H1 (cell line): ENCODE results near the gene CYB561D2. TPM values are rescaled to one million over a fixed set of nuclear protein-coding genes. Genes with fewer than 3 reads are reported as not detected.

ENCODE experiments used
- CTCF ChIA-PET: fragments of 300-600 bp; sonication (Branson Sonifier 250); formaldehyde crosslinking; loops from one replicate; lab custom pipeline; 2021; ENCODE audit not compliant: partially characterized antibody; lab: Charles Lee
- POLR2A ChIA-PET: fragments of 300-600 bp; sonication (Branson Sonifier 250); formaldehyde crosslinking; loops from one replicate; lab custom pipeline; 2021; ENCODE audit warnings: inconsistent platforms; ENCODE audit not compliant: partially characterized antibody; lab: Charles Lee
- DNase-seq, 2 experiments: peaks; one replicate each; pipeline versions ENCODE4 v3.0.0 to v3.0.0-alpha.2; 2010 to 2022; ENCODE audit warnings: low spot score in 2 of 2, low read depth in 1 of 2, mixed read lengths in 1 of 2
- FAIRE-seq: peaks from 2 replicates; lab custom pipeline; 2011; peaks lifted over from hg19 to GRCh38; lab: Jason Lieb, UNC
- H2AFZ ChIP-seq: 2 replicates; pipeline ENCODE4 v1.8.1; 2012; ENCODE audit warnings: low read length, inconsistent platforms
- H2AK5ac ChIP-seq: 2 replicates; pipeline ENCODE4 v1.6.1; 2013; ENCODE audit warnings: low read depth, low read length
- H2BK120ac ChIP-seq: replicated peaks from 2 replicates; pipeline ENCODE3; 2013; ENCODE audit warnings: low read depth, low read length, inconsistent platforms
- H2BK12ac ChIP-seq: 2 replicates; pipeline ENCODE4 v1.6.1; 2013; ENCODE audit warnings: low read depth, low read length
- H2BK15ac ChIP-seq: 2 replicates; pipeline ENCODE4 v1.6.1; 2013; ENCODE audit warnings: low read length
- H2BK20ac ChIP-seq: 2 replicates; pipeline ENCODE4 v1.6.1; 2013; ENCODE audit warnings: low read length
- H2BK5ac ChIP-seq: 2 replicates; pipeline ENCODE4 v1.6.1; 2013; ENCODE audit warnings: low read depth, low read length
- H3K14ac ChIP-seq: 2 replicates; pipeline ENCODE4 v1.6.1; 2013; ENCODE audit warnings: inconsistent platforms; ENCODE audit not compliant: insufficient read length
- H3K18ac ChIP-seq: 2 replicates; pipeline ENCODE4 v1.6.1; 2013; ENCODE audit warnings: low read length; ENCODE audit errors: extremely low read depth
- H3K23ac ChIP-seq: 2 replicates; pipeline ENCODE4 v1.6.1; 2013; ENCODE audit warnings: inconsistent platforms; ENCODE audit not compliant: insufficient read length
- H3K23me2 ChIP-seq: 2 replicates; pipeline ENCODE4 v1.6.1; 2013; ENCODE audit warnings: low read depth, low read length
- H3K27ac ChIP-seq: 2 replicates; pipeline ENCODE4 v1.6.1; 2011; ENCODE audit warnings: low read depth, low read length, inconsistent platforms
- H3K27me3 ChIP-seq, 4 experiments: replicated peaks in 1 of 4; 1 replicate in 1 of 4; 2 replicates in 3 of 4; pipeline versions ENCODE4 v1.6.1 to v1.8.1; 2011 to 2013; ENCODE audit warnings: low read length in 3 of 4, mild to moderate bottlenecking in 3 of 4, inconsistent platforms in 2 of 4, mixed read lengths in 2 of 4, moderate library complexity in 1 of 4; ENCODE audit not compliant: control insufficient read depth in 3 of 4, insufficient read depth in 3 of 4; ENCODE audit errors: extremely low read depth in 1 of 4
- H3K36me3 ChIP-seq, 4 experiments: 2 replicates each; pipeline versions ENCODE4 v1.6.1 to v1.8.1; 2011 to 2013; ENCODE audit warnings: mild to moderate bottlenecking in 4 of 4, low read length in 3 of 4, moderate library complexity in 2 of 4, control low read depth in 1 of 4, inconsistent platforms in 1 of 4; ENCODE audit not compliant: insufficient read depth in 4 of 4, control insufficient read depth in 2 of 4
- H3K4ac ChIP-seq: replicated peaks from 2 replicates; pipeline ENCODE3; 2013; ENCODE audit warnings: low read length, low read depth, mixed read lengths, inconsistent platforms; ENCODE audit not compliant: insufficient read length
- H3K4me1 ChIP-seq, 4 experiments: replicated peaks in 1 of 4; 1 replicate in 1 of 4; 2 replicates in 3 of 4; pipeline versions ENCODE4 v1.6.1 to v1.8.1; 2011 to 2013; ENCODE audit warnings: low read length in 3 of 4, inconsistent platforms in 2 of 4, mixed read lengths in 1 of 4; ENCODE audit not compliant: insufficient read depth in 4 of 4, control insufficient read depth in 3 of 4
- H3K4me2 ChIP-seq, 2 experiments: 2 replicates each; pipeline versions ENCODE4 v1.6.1 to v1.8.1; 2011 to 2013; ENCODE audit warnings: low read depth in 2 of 2, low read length in 2 of 2, control low read depth in 1 of 2, inconsistent platforms in 1 of 2, mild to moderate bottlenecking in 1 of 2; ENCODE audit not compliant: insufficient read depth in 1 of 2
- H3K4me3 ChIP-seq, 4 experiments: fragments of 200-600, 300-600 bp in 1 of 4; sonication (generic), shearing (Covaris generic), sonication (Bioruptor Twin) in 1 of 4; 2 replicates each; pipeline versions ENCODE4 v1.5.1 to v1.8.1; 2011 to 2016; ENCODE audit warnings: low read length in 4 of 4, low read depth in 3 of 4, control low read depth in 2 of 4, inconsistent platforms in 2 of 4, mild to moderate bottlenecking in 2 of 4, mixed read lengths in 1 of 4, moderate library complexity in 1 of 4; ENCODE audit not compliant: insufficient read depth in 2 of 4; ENCODE audit errors: extremely low read depth in 1 of 4
- H3K56ac ChIP-seq: replicated peaks from 2 replicates; pipeline ENCODE3; 2013; ENCODE audit warnings: low read depth, mild to moderate bottlenecking, mixed read lengths, low read length, inconsistent platforms; ENCODE audit not compliant: insufficient read length
- H3K79me1 ChIP-seq: 2 replicates; pipeline ENCODE4 v1.6.1; 2013; ENCODE audit warnings: low read depth, low read length, control low read depth
- H3K79me2 ChIP-seq, 2 experiments: 2 replicates each; pipeline versions ENCODE4 v1.6.1 to v1.8.1; 2012 to 2013; ENCODE audit warnings: low read length in 2 of 2, mild to moderate bottlenecking in 2 of 2, inconsistent platforms in 1 of 2; ENCODE audit not compliant: insufficient read depth in 2 of 2, control insufficient read depth in 1 of 2
- H3K9ac ChIP-seq, 4 experiments: replicated peaks in 1 of 4; 1 replicate in 1 of 4; 2 replicates in 3 of 4; pipeline versions ENCODE4 v1.6.1 to v1.8.1; 2011 to 2013; ENCODE audit warnings: low read depth in 3 of 4, low read length in 3 of 4, control low read depth in 2 of 4, mild to moderate bottlenecking in 2 of 4, moderate library complexity in 2 of 4, inconsistent platforms in 1 of 4; ENCODE audit errors: extremely low read depth in 1 of 4
- H3K9me3 ChIP-seq, 2 experiments: 2 replicates each; pipeline versions ENCODE4 v1.6.1 to v1.8.1; 2012 to 2013; ENCODE audit warnings: mild to moderate bottlenecking in 2 of 2, moderate library complexity in 2 of 2, control low read depth in 1 of 2, inconsistent platforms in 1 of 2, low read depth in 1 of 2, low read length in 1 of 2, mixed read lengths in 1 of 2; ENCODE audit not compliant: insufficient read depth in 2 of 2
- H4K20me1 ChIP-seq, 2 experiments: replicated peaks in 1 of 2; 2 replicates each; pipeline versions ENCODE3 to v1.8.1; 2011 to 2013; ENCODE audit warnings: inconsistent platforms in 2 of 2, low read length in 2 of 2, mild to moderate bottlenecking in 1 of 2; ENCODE audit not compliant: insufficient read depth in 2 of 2, control insufficient read depth in 1 of 2
- H4K5ac ChIP-seq: 2 replicates; pipeline ENCODE4 v1.6.1; 2013; ENCODE audit warnings: low read length, low read depth, mixed read lengths, inconsistent platforms; ENCODE audit not compliant: insufficient read length
- H4K8ac ChIP-seq: 2 replicates; pipeline ENCODE4 v1.8.0; 2013; ENCODE audit warnings: mild to moderate bottlenecking, moderate library complexity, low read length, inconsistent platforms; ENCODE audit not compliant: insufficient read depth; ENCODE audit errors: extremely low read depth
- H4K91ac ChIP-seq: replicated peaks from 2 replicates; pipeline ENCODE3; 2013; ENCODE audit warnings: low read length, mixed read lengths, inconsistent platforms; ENCODE audit not compliant: insufficient read length
- E2F6 ChIP-seq: IDR thresholded peaks from 2 replicates; pipeline ENCODE4 v1.6.1; 2012; ENCODE audit warnings: inconsistent platforms
- EGR1 ChIP-seq: IDR thresholded peaks from 2 replicates; pipeline ENCODE4 v1.6.1; 2011; ENCODE audit warnings: low read depth, low read length, borderline replicate concordance
- FOSL1 ChIP-seq: IDR thresholded peaks from 2 replicates; pipeline ENCODE4 v1.6.1; 2011; ENCODE audit warnings: mild to moderate bottlenecking, low read depth, low read length, moderate library complexity; ENCODE audit not compliant: insufficient read depth
- JUN ChIP-seq: IDR thresholded peaks from 2 replicates; pipeline ENCODE4 v1.6.1; 2011; ENCODE audit warnings: low read depth, mild to moderate bottlenecking, improper control_type of control experiment, low read length
- MAFK ChIP-seq: IDR thresholded peaks from 2 replicates; pipeline ENCODE4 v1.6.1; 2012; ENCODE audit warnings: low read depth, mild to moderate bottlenecking, improper control_type of control experiment, low read length
- NANOG ChIP-seq: IDR thresholded peaks from 2 replicates; pipeline ENCODE4 v1.6.1; 2011; ENCODE audit warnings: low read length, low read depth, mild to moderate bottlenecking, inconsistent platforms; ENCODE audit not compliant: insufficient read depth, poor library complexity, severe bottlenecking
- POLR2A ChIP-seq, 2 experiments: IDR thresholded peaks; 1 replicate in 1 of 2; 2 replicates in 1 of 2; pipeline ENCODE4 v1.6.1; 2011; ENCODE audit warnings: low read depth in 2 of 2, low read length in 2 of 2, mild to moderate bottlenecking in 2 of 2; ENCODE audit errors: control extremely low read depth in 1 of 2
- RNF2 ChIP-seq: fragments of 200-900, 300-1000 bp; sonication (generic); IDR thresholded peaks from 2 replicates; pipeline ENCODE4 v1.7.1; 2016; ENCODE audit warnings: borderline replicate concordance, low read depth, mild to moderate bottlenecking, antibody characterized with exemption, low read length; ENCODE audit not compliant: poor library complexity, severe bottlenecking; ENCODE audit errors: missing control alignments
- SIRT6 ChIP-seq: IDR thresholded peaks from one replicate; pipeline ENCODE4 v1.7.1; 2012; ENCODE audit warnings: low read length, inconsistent platforms
- SIX5 ChIP-seq: IDR thresholded peaks from 2 replicates; pipeline ENCODE4 v1.6.1; 2011; ENCODE audit warnings: mild to moderate bottlenecking, low read depth, low read length
- SRF ChIP-seq: IDR thresholded peaks from 2 replicates; pipeline ENCODE4 v1.6.1; 2011; ENCODE audit warnings: mild to moderate bottlenecking, low read depth, low read length, moderate library complexity
- TEAD4 ChIP-seq: IDR thresholded peaks from 2 replicates; pipeline ENCODE4 v1.6.1; 2012; ENCODE audit warnings: low read depth, low read length, inconsistent platforms, mixed read lengths
- WGBS, 2 experiments: shearing (Covaris generic) in 1 of 2; methylation state at CpG; one replicate each; pipeline versions ENCODE4 v1.1.6 to v1.1.7; 2013 to 2015; ENCODE audit warnings: low lambda C conversion rate in 2 of 2, mixed read lengths in 2 of 2, inconsistent platforms in 1 of 2, low coverage in 1 of 2, missing lambda C conversion rate in 1 of 2; ENCODE audit not compliant: insufficient replicate concordance in 2 of 2, insufficient coverage in 1 of 2, insufficient read length in 1 of 2; ENCODE audit errors: extremely low coverage in 1 of 2, missing lambda C conversion rate in 1 of 2; 5-methylcytosine and 5-hydroxymethylcytosine counted together
- polyA plus RNA-seq, 7 experiments: library from polyadenylated mRNA; depleted of rRNA in 3 of 7; stranded (reverse) in 5 of 7; unstranded in 2 of 7; fragments of >200 nt in 5 of 7; fragments of 200-250 nt in 2 of 7; gene quantifications; 1 replicate in 5 of 7; 2 replicates in 1 of 7; 4 replicates in 1 of 7; pipeline versions ENCODE4 v1.2.1 to v1.2.3, GENCODE V29; 2011 to 2013; ENCODE audit warnings: missing spikeins in 2 of 7, mixed read lengths in 2 of 7
- total RNA-seq: library from RNA; stranded (reverse); fragmentation: NEBNext Ultra II Directional; extraction: Animal tissue kit (Norgen Biotek cat#: 25700); gene quantifications from 2 replicates; pipeline ENCODE4 v1.2.1, GENCODE V29; 2021

CYB561D2 gene
- total and polyA plus RNA-seq, 2 of the 8 experiments (the other 6 are each of a cell fraction or from before 2014, with no cell fraction given) = 9.8 to 34.0 TPM

GRCh38 chr3:50389414-50389767, 38.7 kb downstream of the CYB561D2 start:
- TF ChIP-seq NANOG (no peak), E2F6 (no peak), JUN (no peak), RNF2 (no peak), SIX5 (no peak), SRF (no peak), FOSL1 (no peak), EGR1 (no peak), TEAD4 (no peak), POLR2A (IDR thresholded peaks at IDR 0.05; ENCODE audit: control extremely low read depth in 1 of 2, low read depth in 2 of 2, low read length in 2 of 2) (no peak), SIRT6 (no peak), MAFK (no peak)
- Histone ChIP-seq H2BK120ac (no peak overlapping the region), H2BK12ac (no peak overlapping the region), H3K79me2 (no peaks in the 10 kb centered on the region), H3K79me1 (no peaks in the 10 kb centered on the region), H2BK5ac (no peak overlapping the region), H3K27ac (no peak overlapping the region), H3K27me3 (no peaks in the 10 kb centered on the region), H2AK5ac (no peak overlapping the region), H3K23me2 (no peaks in the 10 kb centered on the region), H3K4me3 (no peak overlapping the region), H4K8ac (no peak overlapping the region), H4K91ac (no peak overlapping the region), H2AFZ (no peak overlapping the region), H3K9me3 (no peaks in the 10 kb centered on the region), H3K4me1 (peaks cover 0 to 2% (median under 1%) of the 10 kb centered on the region in 4 experiments; a peak in 3 of 7 replicates), H3K4ac (no peak overlapping the region), H4K5ac (no peak overlapping the region), H4K20me1 (peaks cover under 1 to 3% of the 10 kb centered on the region in 2 experiments), H3K23ac (no peak overlapping the region), H2BK15ac (no peak overlapping the region), H2BK20ac (no peak overlapping the region), H3K36me3 (no peaks in the 10 kb centered on the region), H3K18ac (no peak overlapping the region), H3K4me2 (no peak overlapping the region), H3K14ac (no peak overlapping the region), H3K56ac (no peak overlapping the region), H3K9ac (no peak overlapping the region)
- CTCF ChIA-PET = interaction anchor here (1.0 to 9.3 kb wide), 10 partner anchors 10 to 182 kb away, joined by 3 to 136 read pairs (median 8); partner anchors contain the start of genes CYB561D2, NPRL2 and ZMYND10
- WGBS, 2 experiments = 91% methylated on average over 6 of the region's 6 CpGs; no CpG with 5 or more reads in 1 of the 2 experiments
- POLR2A ChIA-PET = interaction anchor here (0.9 kb wide), 1 partner anchor 126 kb away, joined by 3 read pairs; no protein-coding TSS in a partner anchor
- no peak for FAIRE-seq
- DNase-seq = no peak
